ENCODE results near the gene DZIP1.

DZIP1 gene

DNA sequence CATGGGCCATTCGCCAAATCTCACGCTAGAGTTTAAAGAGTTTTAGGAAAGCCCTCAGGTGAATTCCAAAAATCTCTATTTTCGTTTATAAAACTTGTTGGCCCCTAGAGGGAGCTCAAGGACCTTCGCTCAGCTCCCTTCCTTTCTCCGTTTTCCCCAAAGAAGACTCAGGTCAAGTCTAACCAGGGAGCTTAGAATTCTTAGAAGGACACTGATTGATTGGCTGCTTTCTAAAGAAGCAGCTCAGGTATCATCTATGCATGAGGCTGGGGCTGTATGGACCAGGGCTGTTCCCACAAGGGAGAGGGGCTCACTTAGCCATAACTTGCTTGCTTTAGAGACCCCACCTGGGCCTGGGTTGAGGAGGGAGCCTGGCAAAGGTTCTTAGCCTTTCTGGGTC lies 20.5 kb downstream of the DZIP1 start:
- no peaks in the 10 kb centered on the region for H3K9me3 Mint-ChIP-seq
- H3K27ac Mint-ChIP-seq, result no peak overlapping the region
- peaks cover 10% of the 10 kb centered on the region for H3K27me3 Mint-ChIP-seq
- no peaks in the 10 kb centered on the region for H3K36me3 Mint-ChIP-seq
- no peak overlapping the region for H3K4me3 Mint-ChIP-seq
- no peaks in the 10 kb centered on the region for H3K4me1 Mint-ChIP-seq

- Mint-ChIP-seq H3K27me3 (peaks cover 10% of the 10 kb centered on the region), H3K27ac (no peak overlapping the region), H3K4me1 (no peaks in the 10 kb centered on the region), H3K9me3 (no peaks in the 10 kb centered on the region), H3K36me3 (no peaks in the 10 kb centered on the region), H3K4me3 (no peak overlapping the region)
Observed at GRCh38 chr13:95623141-95623540, 21.4 kb downstream of the DZIP1 start.

DNA sequence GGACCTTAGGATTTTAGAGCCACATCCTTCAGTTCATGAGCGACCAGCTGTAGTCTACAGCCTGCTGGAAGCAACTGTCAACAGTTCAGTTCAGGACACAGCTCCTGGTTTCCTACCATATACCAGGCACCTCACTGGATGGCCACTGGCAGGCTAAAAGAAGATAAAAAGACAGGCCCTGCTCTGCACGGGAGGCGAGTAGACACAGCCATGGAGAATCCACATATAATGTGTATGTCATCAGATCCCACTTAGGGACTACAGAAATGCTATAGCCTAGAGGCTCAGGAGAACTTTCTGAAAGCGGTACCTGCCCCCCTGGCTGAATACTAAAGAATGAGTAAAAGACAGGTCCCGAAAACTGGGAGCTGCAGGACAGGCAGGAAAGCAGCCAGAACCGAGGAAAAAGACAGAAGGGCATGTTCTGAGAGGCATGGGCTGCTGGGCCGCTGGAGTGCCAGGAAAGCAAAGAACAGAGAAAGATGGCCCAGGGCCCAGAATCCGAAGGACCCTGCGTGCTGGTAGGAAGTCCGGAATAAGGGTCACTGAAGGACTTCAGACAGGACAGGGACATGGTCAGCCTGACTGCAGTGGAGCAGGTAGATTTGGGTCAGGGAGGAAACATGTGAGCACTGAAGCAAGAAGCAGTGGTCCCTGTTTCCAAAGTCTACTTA lies 23.5 kb downstream of the DZIP1 start:
- Mint-ChIP-seq H3K4me3 (no peak overlapping the region), H3K9me3 (no peaks in the 10 kb centered on the region)

DNA sequence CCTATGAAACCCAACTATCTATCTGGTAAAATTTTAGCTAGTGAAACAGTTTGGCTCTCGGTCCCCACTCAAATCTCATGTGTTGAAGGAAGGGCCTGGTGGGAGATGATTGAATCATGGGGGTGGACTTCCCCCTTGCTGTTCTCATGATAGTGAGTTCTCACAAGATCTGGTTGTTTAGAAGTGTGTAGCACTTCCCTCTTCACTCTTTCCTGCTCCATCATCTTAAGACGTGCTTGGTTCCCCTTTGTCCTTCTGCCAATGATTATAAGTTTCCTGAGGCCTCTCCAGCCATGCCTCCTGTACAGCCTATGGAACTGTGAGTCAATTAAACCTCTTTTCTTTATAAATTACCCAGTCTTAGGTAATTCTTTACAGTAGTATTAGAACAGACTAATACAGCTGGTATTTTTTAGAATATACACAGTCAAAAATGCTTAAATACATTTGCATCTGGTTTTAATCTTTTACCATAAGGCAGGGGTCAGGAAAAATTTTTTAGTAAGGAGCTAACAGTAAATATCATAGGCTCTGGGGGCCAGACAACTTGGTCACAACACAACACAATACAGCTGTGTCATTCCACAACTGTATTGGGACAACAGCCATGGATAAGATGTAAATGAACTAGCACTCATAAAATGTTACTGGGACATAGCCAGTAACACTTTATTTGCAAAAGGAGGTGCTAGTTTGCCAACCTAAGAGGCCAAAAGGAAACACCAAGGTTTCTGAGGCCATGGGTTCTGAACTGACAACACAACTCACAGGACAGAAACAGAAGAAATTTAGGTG lies 24.3 kb downstream of the DZIP1 start:
- H3K27me3 Mint-ChIP-seq, result peaks cover 8% of the 10 kb centered on the region
- no peaks in the 10 kb centered on the region for H3K36me3 Mint-ChIP-seq
- no peak overlapping the region for H3K27ac Mint-ChIP-seq
- no peaks in the 10 kb centered on the region for H3K4me1 Mint-ChIP-seq
- H3K4me3 Mint-ChIP-seq, result no peak overlapping the region
- no peaks in the 10 kb centered on the region for H3K9me3 Mint-ChIP-seq

More for the DNA sequence above, 23.5 kb downstream of the DZIP1 start:
- Mint-ChIP-seq H3K4me1 (no peaks in the 10 kb centered on the region), H3K27me3 (peaks cover 10% of the 10 kb centered on the region), H3K36me3 (no peaks in the 10 kb centered on the region), H3K27ac (no peak overlapping the region)

- Mint-ChIP-seq H3K9me3 (no peaks in the 10 kb centered on the region), H3K27me3 (peaks cover 9% of the 10 kb centered on the region), H3K36me3 (no peaks in the 10 kb centered on the region), H3K27ac (no peak overlapping the region), H3K4me1 (no peaks in the 10 kb centered on the region), H3K4me3 (no peak overlapping the region)
Observed at GRCh38 chr13:95615539-95615938, 29.0 kb downstream of the DZIP1 start.

DNA sequence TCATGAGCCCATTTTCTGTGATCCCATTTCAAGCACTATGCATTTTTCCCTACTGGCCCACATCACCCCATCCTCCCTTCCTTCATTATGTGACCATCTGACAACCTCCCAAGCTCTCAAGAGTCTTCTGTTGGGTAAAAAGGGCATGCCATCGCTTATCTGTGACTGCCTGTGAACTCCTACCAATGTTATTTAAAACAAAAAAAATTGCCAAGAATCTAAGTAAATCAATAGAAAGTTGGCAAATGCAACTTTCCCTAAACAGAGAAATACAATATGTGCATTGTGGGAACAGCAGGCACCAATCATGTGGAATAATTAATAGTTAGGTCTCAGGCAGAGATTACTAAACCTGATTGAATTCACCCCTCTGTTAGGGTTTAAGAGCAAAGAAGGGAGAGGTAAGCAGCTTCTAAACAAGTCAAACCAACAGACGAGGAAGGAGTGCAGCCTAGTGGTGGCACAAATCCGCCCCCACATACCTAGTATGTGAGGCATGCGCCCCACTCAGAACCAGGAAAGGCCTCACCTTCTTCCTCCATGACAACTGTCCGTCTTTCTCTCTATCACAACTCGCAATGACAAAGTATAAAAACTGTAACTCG lies 29.8 kb downstream of the DZIP1 start:
- Mint-ChIP-seq H3K9me3 (no peaks in the 10 kb centered on the region), H3K4me3 (no peak overlapping the region), H3K4me1 (no peaks in the 10 kb centered on the region), H3K36me3 (no peaks in the 10 kb centered on the region), H3K27me3 (peaks cover 9% of the 10 kb centered on the region), H3K27ac (no peak overlapping the region)

GRCh38 chr13:95608640-95609323 lies 35.7 kb downstream of the DZIP1 start:
- no peaks in the 10 kb centered on the region for H3K36me3 Mint-ChIP-seq
- no peaks in the 10 kb centered on the region for H3K9me3 Mint-ChIP-seq
- no peak overlapping the region for H3K4me3 Mint-ChIP-seq
- no peaks in the 10 kb centered on the region for H3K4me1 Mint-ChIP-seq
- no peak overlapping the region for H3K27ac Mint-ChIP-seq
- H3K27me3 Mint-ChIP-seq, result peaks cover 5% of the 10 kb centered on the region

- no peaks in the 10 kb centered on the region for H3K4me1 Mint-ChIP-seq
- peaks cover 2% of the 10 kb centered on the region for H3K27me3 Mint-ChIP-seq
Observed at GRCh38 chr13:95607366-95607765, 37.1 kb downstream of the DZIP1 start.

GRCh38 chr13:95605448-95606125 lies 38.9 kb downstream of the DZIP1 start:
- Mint-ChIP-seq H3K4me1 (no peaks in the 10 kb centered on the region), H3K9me3 (no peaks in the 10 kb centered on the region), H3K4me3 (no peak overlapping the region), H3K27ac (no peak overlapping the region), H3K36me3 (no peaks in the 10 kb centered on the region), H3K27me3 (peaks cover 4% of the 10 kb centered on the region)

More at GRCh38 chr13:95607366-95607765, 37.1 kb downstream of the DZIP1 start:
- no peak overlapping the region for H3K4me3 Mint-ChIP-seq
- no peaks in the 10 kb centered on the region for H3K9me3 Mint-ChIP-seq
- no peak overlapping the region for H3K27ac Mint-ChIP-seq
- H3K36me3 Mint-ChIP-seq, result no peaks in the 10 kb centered on the region

GRCh38 chr13:95604556-95604915 lies 40.0 kb downstream of the DZIP1 start:
- Mint-ChIP-seq H3K4me1 (no peaks in the 10 kb centered on the region), H3K4me3 (no peak overlapping the region), H3K27ac (no peak overlapping the region), H3K36me3 (no peaks in the 10 kb centered on the region), H3K27me3 (peaks cover 6% of the 10 kb centered on the region), H3K9me3 (no peaks in the 10 kb centered on the region)

DNA sequence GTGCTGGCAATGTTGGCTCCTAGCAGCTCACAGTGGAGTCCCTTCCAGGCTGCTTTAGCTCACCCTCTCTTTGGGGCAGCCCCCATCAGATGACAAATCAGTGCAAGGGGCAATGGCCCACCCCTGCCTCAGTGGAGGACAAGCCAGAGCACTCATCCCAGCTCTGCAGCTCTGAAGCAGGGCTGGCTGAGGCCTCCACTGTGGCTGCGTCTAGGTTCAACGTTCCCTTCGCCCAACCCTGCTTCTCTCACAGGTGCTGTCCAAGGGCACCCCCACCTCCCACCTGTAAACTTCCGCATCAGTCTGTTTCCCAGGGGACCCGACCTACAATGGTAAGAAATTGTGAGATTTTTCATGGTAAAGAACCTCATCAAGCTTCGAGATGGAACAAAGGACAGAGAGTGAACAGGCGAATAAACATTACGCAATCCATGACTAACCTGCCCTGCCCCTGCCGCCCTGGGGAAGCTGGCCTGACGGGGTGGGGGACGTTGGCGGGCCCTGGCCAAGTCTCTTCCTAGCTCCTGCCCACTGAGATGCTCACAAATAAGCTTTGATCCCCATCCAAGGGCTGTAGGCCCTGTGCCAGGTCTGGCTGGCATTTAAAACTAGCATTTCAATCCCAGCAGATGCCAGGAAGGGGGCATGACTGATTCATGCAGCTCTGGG lies 40.5 kb downstream of the DZIP1 start:
- no peak overlapping the region for H3K4me3 Mint-ChIP-seq
- no peaks in the 10 kb centered on the region for H3K4me1 Mint-ChIP-seq
- H3K27ac Mint-ChIP-seq, result no peak overlapping the region
- no peaks in the 10 kb centered on the region for H3K9me3 Mint-ChIP-seq
- H3K36me3 Mint-ChIP-seq, result no peaks in the 10 kb centered on the region
- H3K27me3 Mint-ChIP-seq, result peaks cover 6% of the 10 kb centered on the region

GRCh38 chr13:95601906-95602305 lies 42.6 kb downstream of the DZIP1 start:
- Mint-ChIP-seq H3K27me3 (peaks cover 6% of the 10 kb centered on the region), H3K4me3 (no peak overlapping the region), H3K27ac (no peak overlapping the region), H3K9me3 (no peaks in the 10 kb centered on the region), H3K4me1 (no peaks in the 10 kb centered on the region), H3K36me3 (no peaks in the 10 kb centered on the region)

DNA sequence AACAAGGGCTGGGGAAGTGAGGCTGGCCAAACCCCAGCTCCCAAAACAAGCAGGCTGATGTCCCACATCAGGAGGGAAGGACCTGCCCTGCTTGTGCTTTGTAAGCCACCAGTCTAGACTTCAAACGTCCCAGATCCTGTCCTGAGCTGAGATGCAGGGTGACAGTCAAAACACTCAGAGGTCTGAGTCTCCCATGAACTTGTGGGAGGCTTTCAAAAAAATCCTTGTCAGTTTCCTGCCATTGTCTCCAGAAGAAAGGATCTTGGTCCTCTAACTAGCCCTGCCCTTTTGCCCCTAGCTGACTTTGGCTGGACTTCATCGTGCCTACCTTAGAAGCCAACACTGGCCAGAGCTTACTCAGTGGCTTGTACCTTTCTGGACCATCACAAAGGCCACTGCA lies 43.3 kb downstream of the DZIP1 start:
- Mint-ChIP-seq H3K27ac (no peak overlapping the region), H3K9me3 (no peaks in the 10 kb centered on the region), H3K27me3 (peaks cover 6% of the 10 kb centered on the region), H3K4me1 (no peaks in the 10 kb centered on the region), H3K4me3 (no peak overlapping the region), H3K36me3 (no peaks in the 10 kb centered on the region)

DNA sequence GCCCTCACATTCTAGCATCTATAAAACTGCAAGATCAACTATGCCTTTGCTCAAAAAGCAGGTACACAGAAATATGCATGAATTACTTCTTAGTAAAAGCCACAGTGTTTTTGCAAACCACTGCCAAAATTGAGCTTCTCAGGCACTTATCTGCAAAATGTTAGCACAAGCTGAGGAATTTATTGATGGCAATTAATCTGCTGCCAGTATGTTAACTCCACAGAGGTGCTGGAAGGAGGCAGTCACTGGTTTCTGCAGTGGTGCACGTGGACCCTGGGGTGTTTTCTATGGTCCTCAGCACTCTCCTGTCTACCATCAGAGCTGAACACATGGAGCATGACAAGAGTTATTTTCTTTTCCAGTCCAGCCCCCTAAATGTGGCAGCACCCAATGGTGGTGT lies 47.8 kb downstream of the DZIP1 start:
- no peaks in the 10 kb centered on the region for H3K9me3 Mint-ChIP-seq
- H3K36me3 Mint-ChIP-seq, result no peaks in the 10 kb centered on the region
- no peak overlapping the region for H3K27ac Mint-ChIP-seq
- no peaks in the 10 kb centered on the region for H3K4me1 Mint-ChIP-seq
- H3K4me3 Mint-ChIP-seq, result no peak overlapping the region
- peaks cover 8% of the 10 kb centered on the region for H3K27me3 Mint-ChIP-seq

DNA sequence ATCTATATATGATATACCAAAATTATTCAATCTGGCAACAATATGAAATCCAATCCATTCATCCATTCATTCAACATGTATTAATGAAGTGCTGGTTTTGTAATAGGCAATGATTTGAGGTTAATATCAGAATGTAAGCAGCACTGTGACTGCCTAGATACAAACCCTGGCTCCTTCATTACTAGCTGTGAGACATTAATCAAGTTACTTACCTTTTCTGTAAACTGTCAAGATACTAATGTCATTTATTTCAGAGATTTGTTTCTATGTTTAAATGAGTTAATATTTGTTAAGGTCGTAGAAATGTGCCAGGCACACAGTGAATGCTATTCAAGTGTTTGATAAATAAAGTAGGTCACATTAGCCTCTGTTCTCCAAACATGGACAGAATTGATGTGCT lies 51.0 kb downstream of the DZIP1 start:
- Mint-ChIP-seq H3K27me3 (peaks cover 15% of the 10 kb centered on the region), H3K9me3 (no peaks in the 10 kb centered on the region), H3K4me3 (no peak overlapping the region), H3K27ac (no peak overlapping the region), H3K36me3 (no peaks in the 10 kb centered on the region), H3K4me1 (no peaks in the 10 kb centered on the region)
